GM23338 (cell line): Measurements from ENCODE around the gene ALDOA. TPM values are rescaled to one million over a fixed set of nuclear protein-coding genes. Genes with fewer than 3 reads are reported as not detected.

Experiments
- ATAC-seq: fragments of 200-7000 bp; cut with Tn5 transposase; 3 replicates; pipeline ENCODE4 v1.9.1; 2020
- DNase-seq: peaks from one replicate; pipeline ENCODE4 v3.0.0-alpha.2; 2015; ENCODE audit warnings: low spot score
- H2AFZ ChIP-seq: fragments of 200-600 bp; sonication (generic); 2 replicates; pipeline ENCODE4 v1.8.0; 2016; ENCODE audit warnings: antibody characterized with exemption, mild to moderate bottlenecking, moderate library complexity
- H3F3A ChIP-seq: fragments of 200-600 bp; sonication (generic); replicated peaks from 2 replicates; pipeline ENCODE4 v1.8.0; 2017; ENCODE audit warnings: antibody characterized with exemption, mixed run types, low read depth
- H3K27ac ChIP-seq: fragments of 200-600 bp; sonication (generic); 2 replicates; pipeline ENCODE4 v1.6.1; 2016; ENCODE audit warnings: low read depth
- H3K27me3 ChIP-seq: fragments of 200-600 bp; sonication (generic); 2 replicates; pipeline ENCODE4 v1.8.0; 2016; ENCODE audit warnings: mild to moderate bottlenecking, mixed run types, moderate library complexity; ENCODE audit not compliant: insufficient read depth
- H3K36me3 ChIP-seq: fragments of 200-600 bp; sonication (generic); 2 replicates; pipeline ENCODE4 v1.8.0; 2016; ENCODE audit warnings: mild to moderate bottlenecking; ENCODE audit not compliant: insufficient read depth
- H3K4me1 ChIP-seq: fragments of 200-600 bp; sonication (generic); 2 replicates; pipeline ENCODE4 v1.8.0; 2016; ENCODE audit warnings: mild to moderate bottlenecking, moderate library complexity; ENCODE audit not compliant: insufficient read depth
- H3K4me2 ChIP-seq: fragments of 200-600 bp; sonication (generic); 2 replicates; pipeline ENCODE4 v1.7.1; 2017; ENCODE audit warnings: mixed run types
- H3K4me3 ChIP-seq: fragments of 200-600 bp; sonication (generic); 2 replicates; pipeline ENCODE4 v1.6.1; 2016; ENCODE audit warnings: mixed run types
- H3K79me2 ChIP-seq: fragments of 200-600 bp; sonication (generic); replicated peaks from 2 replicates; pipeline ENCODE4 v1.8.0; 2017; ENCODE audit warnings: mild to moderate bottlenecking; ENCODE audit not compliant: insufficient read depth
- H3K9me2 ChIP-seq: fragments of 200-600 bp; sonication (generic); 2 replicates; pipeline ENCODE4 v1.8.0; 2017; ENCODE audit not compliant: insufficient read depth
- H4K20me1 ChIP-seq: fragments of 200-600 bp; sonication (generic); replicated peaks from 2 replicates; pipeline ENCODE4 v1.8.0; 2017; ENCODE audit warnings: mild to moderate bottlenecking; ENCODE audit not compliant: insufficient read depth
- H3K27ac Mint-ChIP-seq: 2 replicates; pipeline ENCODE4 v1.8.0; 2020; ENCODE audit warnings: inconsistent platforms, mild to moderate bottlenecking, moderate library complexity, mixed read lengths
- H3K27me3 Mint-ChIP-seq: 3 replicates; pipeline ENCODE4 v1.8.0; 2022; ENCODE audit warnings: low read depth, mild to moderate bottlenecking, moderate library complexity, mixed read lengths, inconsistent platforms; ENCODE audit not compliant: insufficient read depth, poor library complexity
- H3K36me3 Mint-ChIP-seq: 3 replicates; pipeline ENCODE4 v1.8.0; 2021; ENCODE audit warnings: low read depth, mild to moderate bottlenecking, inconsistent platforms, moderate library complexity, mixed read lengths
- H3K4me1 Mint-ChIP-seq: 3 replicates; pipeline ENCODE4 v1.8.0; 2020; ENCODE audit warnings: mild to moderate bottlenecking, inconsistent platforms, mixed read lengths
- H3K4me3 Mint-ChIP-seq: 3 replicates; pipeline ENCODE4 v1.8.0; 2021; ENCODE audit warnings: moderate library complexity, mild to moderate bottlenecking, inconsistent platforms, mixed read lengths
- H3K9me3 Mint-ChIP-seq: 3 replicates; pipeline ENCODE4 v1.8.0; 2020; ENCODE audit warnings: moderate library complexity, mild to moderate bottlenecking, inconsistent platforms, mixed read lengths
- CREB1 ChIP-seq: fragments of 250-450 bp; sonication (Bioruptor Pico); IDR thresholded peaks from 2 replicates; pipeline ENCODE4 v1.5.0; 2020; ENCODE audit warnings: low read depth, mild to moderate bottlenecking, moderate library complexity
- CTCF ChIP-seq, 2 experiments: fragments of 200-600 bp in 1 of 2; sonication (generic) in 1 of 2; conservative IDR thresholded peaks; 2 replicates each; pipeline versions ENCODE4 v1.5.1 to v1.6.1; 2016 to 2017; ENCODE audit warnings: antibody characterized with exemption in 2 of 2, low read depth in 2 of 2, mild to moderate bottlenecking in 2 of 2, moderate library complexity in 1 of 2
- EZH2 ChIP-seq: fragments of 200-600 bp; sonication (generic); IDR thresholded peaks from one replicate; pipeline ENCODE4 v1.8.0; 2017; ENCODE audit warnings: antibody characterized with exemption, mild to moderate bottlenecking, low read depth; ENCODE audit not compliant: unreplicated experiment
- EZH2phosphoT487 ChIP-seq: fragments of 200-600 bp; sonication (generic); IDR thresholded peaks from one replicate; pipeline ENCODE4 v1.8.1; 2018; ENCODE audit warnings: antibody characterized with exemption; ENCODE audit not compliant: unreplicated experiment
- JUNB ChIP-seq: IDR thresholded peaks from one replicate; pipeline ENCODE4 v1.6.1; 2016; ENCODE audit warnings: antibody characterized with exemption; ENCODE audit not compliant: unreplicated experiment
- NANOG ChIP-seq: IDR thresholded peaks from 2 replicates; pipeline ENCODE4 v1.6.1; 2016; ENCODE audit warnings: antibody characterized with exemption, borderline replicate concordance
- POLR2AphosphoS5 ChIP-seq: IDR thresholded peaks from 2 replicates; pipeline ENCODE4 v1.6.1; 2016; ENCODE audit warnings: antibody characterized with exemption, low read depth
- REST ChIP-seq: IDR thresholded peaks from one replicate; pipeline ENCODE4 v1.6.1; 2018; ENCODE audit warnings: antibody characterized with exemption; ENCODE audit not compliant: unreplicated experiment
- STAT1 ChIP-seq: IDR thresholded peaks from one replicate; pipeline ENCODE4 v1.6.1; 2016; ENCODE audit warnings: antibody characterized with exemption; ENCODE audit not compliant: unreplicated experiment
- ZNF114 ChIP-seq: fragments of 250-450 bp; sonication (Bioruptor Pico); IDR thresholded peaks from 2 replicates; pipeline ENCODE4 v1.5.0; 2020; ENCODE audit warnings: mild to moderate bottlenecking, moderate library complexity
- ZNF331 ChIP-seq: fragments of 250-450 bp; sonication (Bioruptor Pico); IDR thresholded peaks from 2 replicates; pipeline ENCODE4 v1.5.0; 2020; ENCODE audit warnings: low read depth, mild to moderate bottlenecking, moderate library complexity
- ZNF462 ChIP-seq: fragments of 250-450 bp; sonication (Bioruptor Pico); IDR thresholded peaks from 2 replicates; pipeline ENCODE4 v1.5.0; 2020; ENCODE audit warnings: mild to moderate bottlenecking, moderate library complexity
- polyA plus RNA-seq: library from polyadenylated mRNA; unstranded; fragments of >200 nt; fragmentation: Nextera tagmentation; extraction: Ambion mirVana; gene quantifications from 2 replicates; pipeline ENCODE4 v1.2.1, GENCODE V29; 2016
- total RNA-seq: library from RNA; depleted of rRNA; stranded (reverse); fragments of >200 nt; shearing (Covaris generic); gene quantifications from 2 replicates; pipeline ENCODE4 v1.2.3, GENCODE V29; 2014
- TF ChIP-seq, protein P1 (sequence below): IDR thresholded peaks from 2 replicates; pipeline ENCODE4 v1.6.1; 2016; ENCODE audit warnings: antibody characterized with exemption

Gene ALDOA
- total and polyA plus RNA-seq, 2 experiments from 2014 or later = 1,054 to 1,306 TPM

DNA sequence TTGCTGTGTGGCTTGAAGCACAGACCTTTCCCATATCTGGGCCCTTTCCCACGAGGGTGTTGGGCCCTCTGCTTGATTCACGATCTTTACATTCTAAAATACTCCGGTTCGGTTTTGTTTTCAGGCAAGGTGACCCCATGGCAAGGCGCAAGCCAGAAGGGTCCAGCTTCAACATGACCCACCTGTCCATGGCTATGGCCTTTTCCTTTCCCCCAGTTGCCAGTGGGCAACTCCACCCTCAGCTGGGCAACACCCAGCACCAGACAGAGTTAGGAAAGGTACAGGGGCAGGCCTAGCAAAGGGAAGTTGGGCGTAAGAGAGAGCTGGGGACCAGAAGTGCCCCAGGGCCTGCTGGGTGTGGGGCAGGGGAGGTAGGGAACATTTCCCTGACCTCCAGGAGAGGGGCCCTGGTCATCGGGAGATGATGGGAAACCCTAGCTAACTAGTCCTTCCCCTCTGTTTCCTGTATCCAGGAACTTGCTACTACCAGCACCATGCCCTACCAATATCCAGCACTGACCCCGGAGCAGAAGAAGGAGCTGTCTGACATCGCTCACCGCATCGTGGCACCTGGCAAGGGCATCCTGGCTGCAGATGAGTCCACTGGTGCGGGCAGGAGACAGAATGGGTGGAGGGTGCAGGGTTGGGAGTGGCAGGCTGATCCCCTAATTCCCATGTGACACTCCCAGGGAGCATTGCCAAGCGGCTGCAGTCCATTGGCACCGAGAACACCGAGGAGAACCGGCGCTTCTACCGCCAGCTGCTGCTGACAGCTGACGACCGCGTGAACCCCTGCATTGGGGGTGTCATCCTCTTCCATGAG lies 1.4 kb downstream of the ALDOA start:
- Mint-ChIP-seq H3K27ac (peak overlapping the region; percentile 98), H3K36me3 (peaks cover 59% of the 10 kb centered on the region), H3K9me3 (no peaks in the 10 kb centered on the region), H3K27me3 (peaks cover 21% of the 10 kb centered on the region), H3K4me3 (peak overlapping the region; percentile 96), H3K4me1 (peaks cover 18% of the 10 kb centered on the region)
- DNase-seq (no peak), ATAC-seq (no peak)
- Histone ChIP-seq H3F3A (peaks cover 63% of the 10 kb centered on the region), H3K36me3 (peaks cover 31% of the 10 kb centered on the region), H3K9me2 (no peaks in the 10 kb centered on the region), H3K4me2 (peak overlapping the region; percentile 99), H3K4me3 (peak overlapping the region; percentile 97), H3K79me2 (peaks cover 36% of the 10 kb centered on the region), H2AFZ (no peak overlapping the region), H4K20me1 (peaks cover 39% of the 10 kb centered on the region), H3K27ac (peak overlapping the region; percentile 86), H3K27me3 (no peaks in the 10 kb centered on the region), H3K4me1 (peaks cover 11% of the 10 kb centered on the region)
- TF ChIP-seq ZNF114 (CRISPR knock-in tag) = no peak
- no peak for TF ChIP-seq EZH2phosphoT487
- no peak for TF ChIP-seq POLR2AphosphoS5
- TF ChIP-seq EZH2 = no peak
- no peak for TF ChIP-seq STAT1
- TF ChIP-seq ZNF331 (CRISPR knock-in tag) = no peak
- TF ChIP-seq REST = no peak
- no peak for TF ChIP-seq ZNF462 (CRISPR knock-in tag)
- TF ChIP-seq CREB1 = no peak
- no peak for TF ChIP-seq CTCF (conservative IDR thresholded peaks at IDR 0.05; ENCODE audit: low read depth in 2 of 2)
- TF ChIP-seq NANOG = no peak
- TF ChIP-seq, protein P1, sequence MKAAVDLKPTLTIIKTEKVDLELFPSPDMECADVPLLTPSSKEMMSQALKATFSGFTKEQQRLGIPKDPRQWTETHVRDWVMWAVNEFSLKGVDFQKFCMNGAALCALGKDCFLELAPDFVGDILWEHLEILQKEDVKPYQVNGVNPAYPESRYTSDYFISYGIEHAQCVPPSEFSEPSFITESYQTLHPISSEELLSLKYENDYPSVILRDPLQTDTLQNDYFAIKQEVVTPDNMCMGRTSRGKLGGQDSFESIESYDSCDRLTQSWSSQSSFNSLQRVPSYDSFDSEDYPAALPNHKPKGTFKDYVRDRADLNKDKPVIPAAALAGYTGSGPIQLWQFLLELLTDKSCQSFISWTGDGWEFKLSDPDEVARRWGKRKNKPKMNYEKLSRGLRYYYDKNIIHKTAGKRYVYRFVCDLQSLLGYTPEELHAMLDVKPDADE = no peak
- TF ChIP-seq JUNB = no peak
